NCI-H82 treated with DMSO at 0.1 percent for 48 hours (cell line): Measurements from ENCODE around the gene DAZAP1.

Experiments used
- DNase-seq: peaks from one replicate; lab custom pipeline; 2025; ENCODE audit not compliant: unreplicated experiment; lab: John Stamatoyannopoulos, UW

The DAZAP1 gene

GRCh38 chr19:1455336-1456120, 48.1 kb downstream of the DAZAP1 start:
- peak; percentile 41 for DNase-seq

- DNase-seq = no peak
Observed at GRCh38 chr19:1456121-1456900, 48.9 kb downstream of the DAZAP1 start.

- no peak for DNase-seq
Observed at GRCh38 chr19:1457031-1457739, 49.8 kb downstream of the DAZAP1 start.

- no peak for DNase-seq
Observed at GRCh38 chr19:1457892-1458291, 50.5 kb downstream of the DAZAP1 start.

- DNase-seq = no peak
Observed at GRCh38 chr19:1459479-1459878, 52.1 kb downstream of the DAZAP1 start.

GRCh38 chr19:1460033-1460995, 52.9 kb downstream of the DAZAP1 start:
- DNase-seq = no peak

- no peak for DNase-seq
Observed at GRCh38 chr19:1461862-1462261, 54.5 kb downstream of the DAZAP1 start.

GRCh38 chr19:1465191-1466016, 58.0 kb downstream of the DAZAP1 start:
- no peak for DNase-seq

- DNase-seq = no peak
Observed at GRCh38 chr19:1466018-1466460, 58.7 kb downstream of the DAZAP1 start.

GRCh38 chr19:1466461-1467214, 59.3 kb downstream of the DAZAP1 start:
- no peak for DNase-seq

- DNase-seq = no peak
Observed at GRCh38 chr19:1467215-1467489, 59.8 kb downstream of the DAZAP1 start.

GRCh38 chr19:1467490-1468273, 60.3 kb downstream of the DAZAP1 start:
- DNase-seq = no peak

- DNase-seq = no peak
Observed at GRCh38 chr19:1468274-1468820, 61.0 kb downstream of the DAZAP1 start.

- no peak for DNase-seq
Observed at GRCh38 chr19:1468821-1469254, 61.5 kb downstream of the DAZAP1 start.

- DNase-seq = no peak
Observed at GRCh38 chr19:1469255-1470054, 62.1 kb downstream of the DAZAP1 start.

GRCh38 chr19:1470055-1470304, 62.6 kb downstream of the DAZAP1 start:
- DNase-seq = no peak

GRCh38 chr19:1470305-1471009, 63.1 kb downstream of the DAZAP1 start:
- peak; percentile 78 for DNase-seq
